Naive thymus-derived CD4-positive, alpha-beta T cell (primary cell): ENCODE results near the gene VAV2. TPM values are rescaled to one million over a fixed set of nuclear protein-coding genes. Genes with fewer than 3 reads are reported as not detected.

Source experiments
- ATAC-seq: fragments of 150-1000 bp; cut with Tn5 transposase; 2 replicates; pipeline ENCODE4 v1.10.0; 2021; ENCODE audit warnings: mild to moderate bottlenecking, moderate library complexity
- CTCF ChIA-PET: fragments of 350-600 bp; sonication (Branson Sonifier 250); formaldehyde crosslinking; loops from one replicate; lab custom pipeline; 2021; ENCODE audit warnings: antibody characterized with exemption; lab: Charles Lee
- POLR2A ChIA-PET: fragments of 350-600 bp; sonication (Branson Sonifier 250); formaldehyde crosslinking; loops from one replicate; lab custom pipeline; 2021; ENCODE audit warnings: antibody characterized with exemption, inconsistent platforms; lab: Charles Lee
- DNase-seq, 9 donors: peaks; one replicate each; pipeline versions ENCODE4 v3.0.0 to v3.0.0-alpha.2; 2020 to 2022; ENCODE audit warnings: mixed read lengths in 1 of 9
- H3K27ac ChIP-seq: one replicate; pipeline ENCODE4 v1.7.0; 2013; ENCODE audit warnings: mild to moderate bottlenecking, low read depth, low read length, moderate library complexity
- H3K27me3 ChIP-seq, 2 donors: one replicate each; pipeline ENCODE4 v1.7.0; 2013; ENCODE audit warnings: low read length in 2 of 2, mild to moderate bottlenecking in 2 of 2, moderate library complexity in 2 of 2; ENCODE audit not compliant: control insufficient read depth in 2 of 2, insufficient read depth in 2 of 2
- H3K36me3 ChIP-seq, 3 experiments: 1 replicate in 2 of 3; 2 replicates in 1 of 3; pipeline ENCODE4 v1.7.0; 2013; ENCODE audit warnings: low read length in 3 of 3, mild to moderate bottlenecking in 3 of 3, moderate library complexity in 1 of 3; ENCODE audit not compliant: insufficient read depth in 3 of 3, control insufficient read depth in 2 of 3
- H3K4me1 ChIP-seq, 2 donors: one replicate each; pipeline ENCODE4 v1.7.0; 2013; ENCODE audit warnings: low read length in 2 of 2, mild to moderate bottlenecking in 2 of 2, moderate library complexity in 1 of 2; ENCODE audit not compliant: control insufficient read depth in 2 of 2, insufficient read depth in 2 of 2
- H3K4me3 ChIP-seq: 2 replicates; pipeline ENCODE4 v1.7.0; 2013; ENCODE audit warnings: mild to moderate bottlenecking, low read length
- H3K9me3 ChIP-seq, 3 experiments: 1 replicate in 2 of 3; 2 replicates in 1 of 3; pipeline ENCODE4 v1.7.0; 2013; ENCODE audit warnings: low read length in 3 of 3; ENCODE audit not compliant: control insufficient read depth in 2 of 3
- H3K27ac Mint-ChIP-seq, 9 donors: one replicate each; pipeline ENCODE4 v1.8.0; 2020 to 2022; ENCODE audit warnings: mixed read lengths in 9 of 9, mild to moderate bottlenecking in 8 of 9, moderate library complexity in 5 of 9, inconsistent platforms in 2 of 9
- H3K27me3 Mint-ChIP-seq, 5 donors: one replicate each; pipeline ENCODE4 v1.8.0; 2021 to 2022; ENCODE audit warnings: mixed read lengths in 5 of 5, mild to moderate bottlenecking in 1 of 5
- H3K36me3 Mint-ChIP-seq, 5 donors: one replicate each; pipeline ENCODE4 v1.8.0; 2020 to 2022; ENCODE audit warnings: mixed read lengths in 5 of 5, mild to moderate bottlenecking in 3 of 5, inconsistent platforms in 1 of 5
- H3K4me1 Mint-ChIP-seq, 7 donors: one replicate each; pipeline ENCODE4 v1.8.0; 2020 to 2022; ENCODE audit warnings: mixed read lengths in 7 of 7, mild to moderate bottlenecking in 3 of 7, inconsistent platforms in 1 of 7
- H3K4me3 Mint-ChIP-seq, 10 donors: one replicate each; pipeline ENCODE4 v1.8.0; 2020 to 2022; ENCODE audit warnings: mild to moderate bottlenecking in 10 of 10, mixed read lengths in 10 of 10, moderate library complexity in 6 of 10, inconsistent platforms in 2 of 10
- H3K9me3 Mint-ChIP-seq, 11 donors: one replicate each; pipeline ENCODE4 v1.8.0; 2020 to 2022; ENCODE audit warnings: mixed read lengths in 11 of 11, mild to moderate bottlenecking in 4 of 11, inconsistent platforms in 1 of 11, moderate library complexity in 1 of 11
- intact Hi-C, 2 donors: fragments of 100-400 bp; cut with micrococcal nuclease; formaldehyde crosslinking; loops; one replicate each; pipeline ENCODE4 v1.15.1; 2023
- polyA plus RNA-seq, 2 donors: library from polyadenylated mRNA; unstranded; fragments of 300-500 nt; fragmentation: Illumina TruSeq; gene quantifications; one replicate each; pipeline ENCODE4 v1.2.3, GENCODE V29; 2021
- total RNA-seq, 6 experiments: library from RNA in 5 of 6; stranded (reverse) in 5 of 6; gene quantifications; 1 replicate in 5 of 6; 2 replicates in 1 of 6; pipeline ENCODE4 v1.2.3 and lab custom pipeline; 2021 to 2026

VAV2 gene
- total and polyA plus RNA-seq, 7 experiments from 2014 or later: 0.18 to 14.4 (median 1.9) TPM

GRCh38 chr9:133933426-133934026, 58.6 kb downstream of the VAV2 start:
- no peaks in the 10 kb centered on the region for H3K4me1 ChIP-seq
- no peak overlapping the region for H3K27ac ChIP-seq
- H3K36me3 Mint-ChIP-seq: peaks cover 0 to 5% (median 0%) of the 10 kb centered on the region in 5 donors
- intact Hi-C loops: no loop called here
- ATAC-seq: no peak
- ChIA-PET POLR2A (no interaction called here), CTCF (no interaction called here)
- H3K27me3 Mint-ChIP-seq: no peaks in the 10 kb centered on the region
- no peak overlapping the region for H3K4me3 ChIP-seq
- H3K36me3 ChIP-seq: no peaks in the 10 kb centered on the region
- no peak overlapping the region for H3K4me3 Mint-ChIP-seq
- H3K9me3 ChIP-seq: no peaks in the 10 kb centered on the region
- H3K27me3 ChIP-seq: no peaks in the 10 kb centered on the region
- H3K9me3 Mint-ChIP-seq: peaks cover 0 to 8% (median 0%) of the 10 kb centered on the region in 11 donors
- no peak for DNase-seq
- H3K27ac Mint-ChIP-seq: no peak overlapping the region
- H3K4me1 Mint-ChIP-seq: peaks cover 0 to 2% (median 0%) of the 10 kb centered on the region in 7 donors

GRCh38 chr9:133932633-133933032, 59.5 kb downstream of the VAV2 start:
- intact Hi-C loops: no loop called here
- Mint-ChIP-seq H3K27me3 (no peaks in the 10 kb centered on the region), H3K4me3 (no peak overlapping the region), H3K4me1 (peaks cover 0 to 5% (median 0%) of the 10 kb centered on the region in 7 donors), H3K36me3 (peaks cover 0 to 5% (median 0%) of the 10 kb centered on the region in 5 donors), H3K27ac (no peak overlapping the region), H3K9me3 (peaks cover 0 to 8% (median 0%) of the 10 kb centered on the region in 11 donors)
- POLR2A ChIA-PET: no interaction called here
- Histone ChIP-seq H3K4me3 (no peak overlapping the region), H3K27ac (no peak overlapping the region), H3K27me3 (no peaks in the 10 kb centered on the region), H3K36me3 (no peaks in the 10 kb centered on the region), H3K4me1 (no peaks in the 10 kb centered on the region), H3K9me3 (no peaks in the 10 kb centered on the region)
- DNase-seq (no peak), ATAC-seq (no peak)
- CTCF ChIA-PET: no interaction called here

- no peak for DNase-seq
- CTCF ChIA-PET: no interaction called here
- intact Hi-C loops: no loop called here
Observed at GRCh38 chr9:133932181-133932580, 59.9 kb downstream of the VAV2 start.

GRCh38 chr9:133930682-133931485, 61.2 kb downstream of the VAV2 start:
- intact Hi-C loops: no loop called here
- Mint-ChIP-seq H3K27me3 (no peaks in the 10 kb centered on the region), H3K4me1 (peaks cover 0 to 6% (median 0%) of the 10 kb centered on the region in 7 donors), H3K36me3 (peaks cover 0 to 5% (median 0%) of the 10 kb centered on the region in 5 donors), H3K27ac (no peak overlapping the region), H3K9me3 (peaks cover 0 to 8% (median 0%) of the 10 kb centered on the region in 11 donors), H3K4me3 (no peak overlapping the region)
- Histone ChIP-seq H3K4me3 (no peak overlapping the region), H3K4me1 (no peaks in the 10 kb centered on the region), H3K27me3 (no peaks in the 10 kb centered on the region), H3K27ac (no peak overlapping the region), H3K36me3 (no peaks in the 10 kb centered on the region), H3K9me3 (no peaks in the 10 kb centered on the region)
- DNase-seq (no peak), ATAC-seq (no peak)
- ChIA-PET CTCF (no interaction called here), POLR2A (no interaction called here)

More at GRCh38 chr9:133932181-133932580, 59.9 kb downstream of the VAV2 start:
- Histone ChIP-seq H3K27me3 (no peaks in the 10 kb centered on the region), H3K4me3 (no peak overlapping the region), H3K4me1 (no peaks in the 10 kb centered on the region), H3K36me3 (no peaks in the 10 kb centered on the region), H3K27ac (no peak overlapping the region), H3K9me3 (no peaks in the 10 kb centered on the region)
- Mint-ChIP-seq H3K4me1 (peaks cover 0 to 5% (median 0%) of the 10 kb centered on the region in 7 donors), H3K9me3 (peaks cover 0 to 8% (median 0%) of the 10 kb centered on the region in 11 donors), H3K27me3 (no peaks in the 10 kb centered on the region), H3K4me3 (no peak overlapping the region), H3K27ac (no peak overlapping the region), H3K36me3 (peaks cover 0 to 5% (median 0%) of the 10 kb centered on the region in 5 donors)
- POLR2A ChIA-PET: no interaction called here
- ATAC-seq: no peak

GRCh38 chr9:133930046-133930681, 62.0 kb downstream of the VAV2 start:
- Mint-ChIP-seq H3K27ac (no peak overlapping the region), H3K9me3 (peaks cover 0 to 8% (median 0%) of the 10 kb centered on the region in 11 donors), H3K4me1 (peaks cover 0 to 6% (median 0%) of the 10 kb centered on the region in 7 donors), H3K36me3 (peaks cover 0 to 5% (median 0%) of the 10 kb centered on the region in 5 donors), H3K27me3 (no peaks in the 10 kb centered on the region), H3K4me3 (no peak overlapping the region)
- ATAC-seq (no peak), DNase-seq (no peak)
- ChIA-PET POLR2A (no interaction called here), CTCF (no interaction called here)
- Histone ChIP-seq H3K27me3 (no peaks in the 10 kb centered on the region), H3K9me3 (no peaks in the 10 kb centered on the region), H3K4me3 (no peak overlapping the region), H3K36me3 (no peaks in the 10 kb centered on the region), H3K27ac (no peak overlapping the region), H3K4me1 (no peaks in the 10 kb centered on the region)
- intact Hi-C loops: no loop called here

GRCh38 chr9:133929599-133929998, 62.5 kb downstream of the VAV2 start:
- intact Hi-C loops: no loop called here
- peaks cover 0 to 5% (median 0%) of the 10 kb centered on the region in 5 donors for H3K36me3 Mint-ChIP-seq
- ATAC-seq (no peak), DNase-seq (no peak)
- H3K27me3 Mint-ChIP-seq: no peaks in the 10 kb centered on the region
- H3K9me3 Mint-ChIP-seq: peaks cover 0 to 8% (median 0%) of the 10 kb centered on the region in 11 donors
- H3K27ac Mint-ChIP-seq: no peak overlapping the region
- no peak overlapping the region for H3K4me3 Mint-ChIP-seq
- H3K4me1 ChIP-seq: no peaks in the 10 kb centered on the region
- CTCF ChIA-PET: interaction anchor here (0.6 kb wide), 1 partner anchor 219 kb away, joined by 4 read pairs; no protein-coding TSS in a partner anchor
- H3K4me1 Mint-ChIP-seq: peaks cover 0 to 6% (median 0%) of the 10 kb centered on the region in 7 donors
- H3K27me3 ChIP-seq: no peaks in the 10 kb centered on the region
- no peaks in the 10 kb centered on the region for H3K9me3 ChIP-seq
- H3K36me3 ChIP-seq: no peaks in the 10 kb centered on the region
- H3K27ac ChIP-seq: no peak overlapping the region
- no peak overlapping the region for H3K4me3 ChIP-seq
- POLR2A ChIA-PET: no interaction called here
